HG02840 (cell line): ENCODE results near the gene SPOCK1.
"Not testable (repeated sequence)": the region's sequence is repeated elsewhere in the genome, so short reads cannot be mapped to it uniquely, and the experiment has no call there.

Experiments used
- ATAC-seq: cut with Tn5 transposase; IDR thresholded peaks from one replicate; pipeline ENCODE4 v1.9.1; 2021; ENCODE audit warnings: mild to moderate bottlenecking, moderate library complexity, moderate number of reproducible peaks; ENCODE audit not compliant: unreplicated experiment, low FRiP score

SPOCK1 gene

GRCh38 chr5:137498736-137499505 is at the start of gene SPOCK1:
TSS of gene SPOCK1 (minus strand) at chr5:137499326.
- peak; percentile 72 for ATAC-seq

GRCh38 chr5:137545956-137546355 is 46.8 kb upstream of the SPOCK1 start:
- no peak for ATAC-seq

- not testable (repeated sequence) for ATAC-seq
Observed at GRCh38 chr5:137535449-137535848, 36.3 kb upstream of the SPOCK1 start.

- ATAC-seq = no peak
Observed at GRCh38 chr5:137533963-137534362, 34.8 kb upstream of the SPOCK1 start.

DNA sequence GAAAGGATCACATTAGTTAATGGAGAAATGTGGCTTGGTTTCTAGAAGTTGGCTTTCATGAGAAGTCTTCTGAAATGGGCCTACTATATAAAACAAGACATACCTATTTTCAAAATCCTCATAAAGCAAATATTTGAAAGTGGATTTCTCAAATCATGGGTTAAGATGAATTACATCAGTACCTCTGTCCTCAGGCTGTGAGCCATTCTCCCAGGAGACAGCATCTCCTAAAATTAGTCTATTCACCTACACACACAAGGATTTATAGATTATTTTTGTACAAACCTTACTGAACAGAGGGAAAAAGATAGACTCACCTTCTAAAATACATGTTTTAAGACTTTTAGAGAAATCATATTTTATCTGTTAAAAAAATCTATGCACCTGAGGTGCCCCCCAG is 32.1 kb upstream of the SPOCK1 start:
- no peak for ATAC-seq

GRCh38 chr5:137521246-137521645 is 22.1 kb upstream of the SPOCK1 start:
- no peak for ATAC-seq

DNA sequence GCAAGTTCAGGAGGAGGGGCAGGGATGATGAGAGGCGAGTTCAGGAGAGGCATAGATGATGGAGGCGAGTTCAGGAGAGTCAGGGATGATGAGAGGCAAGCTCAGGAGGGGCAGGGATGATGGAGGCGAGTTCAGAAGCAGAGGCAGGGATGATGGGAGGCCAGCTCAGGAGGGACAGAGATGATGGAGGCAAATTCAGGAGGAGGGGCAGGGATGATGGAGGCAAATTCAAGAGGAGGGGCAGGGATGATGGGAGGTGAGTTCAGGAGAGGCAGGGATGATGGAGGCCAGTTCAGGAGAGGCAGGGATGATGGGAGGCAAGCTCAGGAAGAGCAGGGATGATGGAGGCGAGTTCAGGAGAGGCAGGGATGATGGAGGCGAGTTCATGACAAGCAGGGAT is 17.8 kb upstream of the SPOCK1 start:
- ATAC-seq = no peak

- no peak for ATAC-seq
Observed at GRCh38 chr5:137516251-137516797, 17.2 kb upstream of the SPOCK1 start.

DNA sequence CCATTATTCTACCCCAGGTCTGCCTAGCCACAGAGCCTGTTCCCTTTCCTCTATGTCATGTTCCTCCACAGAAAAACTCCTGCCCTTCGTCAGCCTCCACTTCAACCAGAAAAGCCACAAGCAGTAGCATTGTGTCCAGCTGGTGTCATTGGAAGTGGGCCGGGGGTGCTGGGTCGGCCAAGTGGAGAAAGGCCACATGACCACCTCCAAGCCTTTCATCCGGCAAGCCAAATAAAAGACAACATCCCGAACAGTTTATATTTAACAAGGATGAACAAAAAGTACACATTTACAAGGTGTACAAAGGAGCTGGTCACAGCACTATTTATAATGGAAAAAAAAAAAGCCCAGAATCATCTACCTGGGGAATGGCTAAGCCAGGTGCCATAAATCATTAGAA is 16.1 kb upstream of the SPOCK1 start:
- ATAC-seq = no peak

GRCh38 chr5:137510671-137511070 is 11.5 kb upstream of the SPOCK1 start:
- no peak for ATAC-seq

DNA sequence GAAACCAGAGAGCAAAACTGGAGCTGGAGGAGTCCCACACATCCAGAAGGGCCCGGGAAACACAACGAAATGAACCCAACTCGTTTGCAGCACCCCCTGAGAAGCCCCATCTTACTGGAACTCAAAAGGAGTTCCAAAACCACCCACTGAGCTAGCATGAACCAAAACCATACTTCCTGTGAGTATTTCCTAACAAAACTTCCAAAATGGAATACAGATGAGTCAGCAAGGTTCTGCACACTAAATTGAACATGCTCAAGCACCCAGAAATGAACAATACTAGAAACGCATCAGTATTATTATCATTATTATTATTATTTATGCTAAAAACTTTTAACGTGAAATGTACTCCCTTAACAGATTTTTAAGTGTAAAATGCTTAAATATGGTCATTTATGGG is 8.0 kb upstream of the SPOCK1 start:
- ATAC-seq = no peak

DNA sequence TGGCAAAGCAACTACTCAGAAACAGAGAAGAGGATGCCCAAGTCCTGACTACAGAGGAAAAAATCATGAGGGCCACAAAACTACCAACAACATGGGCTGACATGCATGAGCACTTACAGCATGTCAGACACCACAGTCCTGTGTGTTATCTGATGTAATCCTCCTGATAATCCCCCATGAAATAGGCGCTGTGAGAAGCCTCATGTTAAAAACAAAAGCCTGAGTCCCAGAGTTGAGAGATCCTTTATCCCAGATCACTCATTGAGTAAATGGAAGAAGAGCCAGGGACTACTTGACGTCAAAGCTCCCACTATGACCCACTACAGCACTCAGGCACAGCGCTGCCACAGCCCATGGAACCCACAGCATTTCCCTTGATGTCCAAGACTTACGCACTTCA is 7.2 kb upstream of the SPOCK1 start:
- no peak for ATAC-seq

DNA sequence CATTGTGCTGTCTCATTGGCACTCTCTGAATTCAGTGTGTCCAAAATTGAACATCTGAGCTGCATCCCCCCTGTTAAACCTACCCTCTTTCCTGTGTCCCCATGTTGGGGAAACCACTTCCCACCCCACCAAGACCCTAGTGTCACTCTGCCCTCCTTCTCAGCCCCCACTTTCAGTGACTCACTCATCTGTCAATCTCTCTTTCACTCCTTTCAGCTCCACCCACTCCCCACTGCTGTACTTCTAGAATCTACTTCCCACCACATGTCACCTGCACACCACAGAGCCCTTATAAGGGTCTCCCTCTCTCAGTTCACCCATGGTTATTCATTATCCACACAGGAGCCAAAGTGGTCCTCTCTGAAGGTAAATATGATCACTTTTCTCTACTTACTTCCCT is 5.8 kb upstream of the SPOCK1 start:
- no peak for ATAC-seq

DNA sequence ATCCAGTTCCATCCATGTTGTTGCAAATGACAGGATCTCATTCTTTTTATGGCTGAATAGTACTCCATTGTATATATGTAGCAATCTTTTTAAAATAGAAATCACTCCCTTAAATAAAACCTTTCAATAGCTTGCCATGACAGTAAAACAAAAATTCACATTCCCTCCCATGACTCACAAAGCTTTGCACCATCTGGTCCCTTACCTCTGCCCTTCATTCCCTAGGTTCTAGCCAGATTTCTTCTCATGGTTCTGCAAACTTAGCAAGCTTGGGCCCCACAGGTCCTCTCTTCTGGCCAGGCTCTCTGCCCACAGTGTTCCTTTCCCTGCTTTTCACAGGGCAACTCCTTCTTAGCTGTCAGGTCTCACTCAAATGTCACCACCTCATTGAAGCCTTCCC is 4.3 kb upstream of the SPOCK1 start:
- ATAC-seq = no peak

DNA sequence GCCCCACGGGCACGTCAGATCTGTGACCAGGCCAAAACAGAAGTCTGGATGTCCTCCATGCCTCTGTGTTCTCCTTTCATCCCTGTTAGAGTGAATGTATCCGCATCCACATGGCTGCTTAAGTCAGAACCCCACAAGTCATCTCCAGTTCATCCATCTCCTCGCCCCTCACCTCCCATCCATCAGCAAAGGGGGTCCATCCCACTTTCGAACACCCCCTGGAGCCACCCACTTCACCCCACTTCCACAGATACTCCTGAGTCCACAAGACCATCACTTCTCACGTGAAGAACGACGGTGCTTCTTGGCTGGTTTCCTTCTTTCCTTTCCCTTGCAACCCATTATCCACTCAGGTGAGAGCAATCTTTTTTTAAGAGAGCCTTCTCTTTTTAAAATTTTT is 3.5 kb upstream of the SPOCK1 start:
- ATAC-seq = no peak

GRCh38 chr5:137501846-137502406 is 2.8 kb upstream of the SPOCK1 start:
- no peak for ATAC-seq

- ATAC-seq = no peak
Observed at GRCh38 chr5:137501226-137501625, 2.1 kb upstream of the SPOCK1 start.

- no peak for ATAC-seq
Observed at GRCh38 chr5:137500615-137501225, 1.6 kb upstream of the SPOCK1 start.

- not testable (repeated sequence) for ATAC-seq
Observed at GRCh38 chr5:137499506-137499847, 351 bp upstream of the SPOCK1 start.

DNA sequence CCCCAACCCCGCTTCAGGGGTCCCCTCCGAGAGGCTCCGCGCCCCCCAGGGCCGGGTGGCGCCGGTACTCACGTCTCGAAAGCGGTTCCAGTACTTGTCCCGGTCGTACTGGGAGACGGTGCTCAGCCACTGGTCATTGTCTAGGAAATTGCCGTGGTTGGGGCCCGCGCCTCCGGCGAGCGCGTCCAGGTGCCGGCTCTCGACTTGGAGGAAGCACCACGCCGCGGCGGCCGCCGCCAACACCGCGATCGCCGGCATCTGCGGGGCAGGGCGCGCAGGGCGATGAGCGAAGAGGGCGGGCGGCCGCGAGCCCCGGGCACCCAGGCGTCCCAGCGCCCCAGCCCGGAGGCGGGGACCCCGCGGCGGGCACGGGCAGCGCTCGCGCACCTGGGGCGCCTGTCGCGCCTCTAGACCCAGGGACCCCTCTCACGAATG is 808 bp downstream of the SPOCK1 start:
- ATAC-seq = no peak

GRCh38 chr5:137497396-137498290 is 1.5 kb downstream of the SPOCK1 start:
- ATAC-seq = no peak
